PC-3 (cell line): ENCODE measurements around the gene CCR2. TPM values are rescaled to one million over a fixed set of nuclear protein-coding genes. Genes with fewer than 3 reads are reported as not detected.

Source experiments
- ATAC-seq: fragments of 200-7000 bp; cut with Tn5 transposase; 2 replicates; pipeline ENCODE4 v1.9.1; 2020; ENCODE audit warnings: mild to moderate bottlenecking, moderate library complexity
- BruUV-seq: library from RNA; stranded (reverse); fragments of 400-500 nt; replicated peaks from 2 replicates; lab custom pipeline; 2021; lab: Mats Ljungman, UMichigan
- CTCF ChIA-PET: fragments of 300-600 bp; sonication (Branson Sonifier 250); formaldehyde crosslinking; loops from one replicate; lab custom pipeline; 2022; ENCODE audit warnings: antibody characterized with exemption; lab: Charles Lee
- POLR2A ChIA-PET: fragments of 300-600 bp; sonication (Branson Sonifier 250); formaldehyde crosslinking; loops from one replicate; lab custom pipeline; 2022; ENCODE audit warnings: antibody characterized with exemption; ENCODE audit not compliant: unreplicated experiment; lab: Charles Lee
- DNase-seq: peaks from one replicate; pipeline ENCODE4 v3.0.0-alpha.2; 2015
- H2AFZ ChIP-seq: fragments of 300-600 bp; sonication (generic); 2 replicates; pipeline ENCODE4 v1.6.0; 2016; ENCODE audit warnings: antibody characterized with exemption, low read length
- H3F3A ChIP-seq: fragments of 300-600 bp; sonication (generic); one replicate; pipeline ENCODE4 v1.6.0; 2017; ENCODE audit warnings: antibody characterized with exemption, low read length, control low read depth, mild to moderate bottlenecking; ENCODE audit not compliant: unreplicated experiment
- H3K27ac ChIP-seq: fragments of 300-600 bp; sonication (generic); 2 replicates; pipeline ENCODE4 v1.5.1; 2016; ENCODE audit warnings: mild to moderate bottlenecking, low read length
- H3K27me3 ChIP-seq: fragments of 300-600 bp; sonication (generic); 2 replicates; pipeline ENCODE4 v1.6.1; 2016; ENCODE audit warnings: low read length, mixed read lengths
- H3K36me3 ChIP-seq: fragments of 300-600 bp; sonication (generic); 2 replicates; pipeline ENCODE4 v1.6.1; 2016; ENCODE audit warnings: low read depth, mixed run types, low read length, mixed read lengths
- H3K4me1 ChIP-seq: fragments of 300-600 bp; sonication (generic); 2 replicates; pipeline ENCODE4 v1.5.1; 2016; ENCODE audit warnings: low read length; ENCODE audit not compliant: insufficient read depth
- H3K4me2 ChIP-seq: fragments of 300-600 bp; sonication (generic); 2 replicates; pipeline ENCODE4 v1.6.0; 2016; ENCODE audit warnings: low read length
- H3K4me3 ChIP-seq: fragments of 300-600 bp; sonication (generic); 2 replicates; pipeline ENCODE4 v1.5.1; 2016; ENCODE audit warnings: mild to moderate bottlenecking, low read length, mixed read lengths
- H3K79me2 ChIP-seq: fragments of 300-600 bp; sonication (generic); 2 replicates; pipeline ENCODE4 v1.6.1; 2017; ENCODE audit warnings: low read length, mixed read lengths
- H3K9ac ChIP-seq: fragments of 300-600 bp; sonication (generic); 2 replicates; pipeline ENCODE4 v1.6.0; 2016; ENCODE audit warnings: mild to moderate bottlenecking, low read length
- H3K9me2 ChIP-seq: fragments of 300-600 bp; sonication (generic); replicated peaks from 2 replicates; pipeline ENCODE4 v1.6.1; 2016; ENCODE audit warnings: mixed run types, low read length, mixed read lengths
- H3K9me3 ChIP-seq: fragments of 300-600 bp; sonication (generic); 2 replicates; pipeline ENCODE4 v1.6.1; 2016; ENCODE audit warnings: low read length, mixed read lengths
- H4K20me1 ChIP-seq: fragments of 300-600 bp; sonication (generic); 2 replicates; pipeline ENCODE4 v1.6.1; 2016; ENCODE audit warnings: low read length, mixed read lengths
- EZH2 ChIP-seq: fragments of 300-600 bp; sonication (generic); IDR thresholded peaks from one replicate; pipeline ENCODE4 v1.6.1; 2017; ENCODE audit warnings: antibody characterized with exemption, mild to moderate bottlenecking, low read length; ENCODE audit not compliant: unreplicated experiment
- EZH2phosphoT487 ChIP-seq: fragments of 300-600 bp; sonication (generic); IDR thresholded peaks from 2 replicates; pipeline ENCODE4 v1.6.1; 2018; ENCODE audit warnings: mild to moderate bottlenecking, antibody characterized with exemption, low read length, borderline replicate concordance
- intact Hi-C: fragments of 100-400 bp; cut with micrococcal nuclease; formaldehyde crosslinking; loops from 2 replicates; pipeline ENCODE4 v1.9.0; 2023
- total RNA-seq: library from RNA; depleted of rRNA; stranded (reverse); fragments of >200 nt; gene quantifications from 2 replicates; pipeline ENCODE4 v1.2.3, GENCODE V29; 2014
- TF ChIP-seq, protein P1 (sequence below): fragments of 300-600 bp; sonication (generic); conservative IDR thresholded peaks from 2 replicates; pipeline ENCODE4 v1.5.1; 2017; ENCODE audit warnings: antibody characterized with exemption, low read depth, mild to moderate bottlenecking, low read length

Gene CCR2
- total RNA-seq, 1 experiment from 2014 or later, result not detected

DNA sequence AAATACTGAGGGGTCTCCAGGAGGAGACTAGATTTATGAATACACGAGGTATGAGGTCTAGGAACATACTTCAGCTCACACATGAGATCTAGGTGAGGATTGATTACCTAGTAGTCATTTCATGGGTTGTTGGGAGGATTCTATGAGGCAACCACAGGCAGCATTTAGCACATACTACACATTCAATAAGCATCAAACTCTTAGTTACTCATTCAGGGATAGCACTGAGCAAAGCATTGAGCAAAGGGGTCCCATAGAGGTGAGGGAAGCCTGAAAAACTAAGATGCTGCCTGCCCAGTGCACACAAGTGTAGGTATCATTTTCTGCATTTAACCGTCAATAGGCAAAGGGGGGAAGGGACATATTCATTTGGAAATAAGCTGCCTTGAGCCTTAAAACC lies 21.3 kb downstream of the CCR2 start:
- Histone ChIP-seq H3K36me3 (no peaks in the 10 kb centered on the region; the same call in 1 of the 2 replicates), H2AFZ (no peak overlapping the region), H3K9ac (no peak overlapping the region), H4K20me1 (no peaks in the 10 kb centered on the region), H3K27ac (no peak overlapping the region), H3K4me1 (peaks cover 11% of the 10 kb centered on the region; the same call in 1 of the 2 replicates), H3K9me3 (no peaks in the 10 kb centered on the region), H3K9me2 (no peaks in the 10 kb centered on the region), H3K79me2 (no peaks in the 10 kb centered on the region), H3K4me3 (no peak overlapping the region), H3K4me2 (no peak overlapping the region), H3K27me3 (no peaks in the 10 kb centered on the region), H3F3A (no peaks in the 10 kb centered on the region)
- intact Hi-C loops, result no loop called here
- no TSS peak for BruUV-seq
- DNase-seq (no peak), ATAC-seq (no peak)
- POLR2A ChIA-PET, result no interaction called here
- TF ChIP-seq EZH2phosphoT487, result no peak
- TF ChIP-seq EZH2, result no peak
- TF ChIP-seq, protein P1, sequence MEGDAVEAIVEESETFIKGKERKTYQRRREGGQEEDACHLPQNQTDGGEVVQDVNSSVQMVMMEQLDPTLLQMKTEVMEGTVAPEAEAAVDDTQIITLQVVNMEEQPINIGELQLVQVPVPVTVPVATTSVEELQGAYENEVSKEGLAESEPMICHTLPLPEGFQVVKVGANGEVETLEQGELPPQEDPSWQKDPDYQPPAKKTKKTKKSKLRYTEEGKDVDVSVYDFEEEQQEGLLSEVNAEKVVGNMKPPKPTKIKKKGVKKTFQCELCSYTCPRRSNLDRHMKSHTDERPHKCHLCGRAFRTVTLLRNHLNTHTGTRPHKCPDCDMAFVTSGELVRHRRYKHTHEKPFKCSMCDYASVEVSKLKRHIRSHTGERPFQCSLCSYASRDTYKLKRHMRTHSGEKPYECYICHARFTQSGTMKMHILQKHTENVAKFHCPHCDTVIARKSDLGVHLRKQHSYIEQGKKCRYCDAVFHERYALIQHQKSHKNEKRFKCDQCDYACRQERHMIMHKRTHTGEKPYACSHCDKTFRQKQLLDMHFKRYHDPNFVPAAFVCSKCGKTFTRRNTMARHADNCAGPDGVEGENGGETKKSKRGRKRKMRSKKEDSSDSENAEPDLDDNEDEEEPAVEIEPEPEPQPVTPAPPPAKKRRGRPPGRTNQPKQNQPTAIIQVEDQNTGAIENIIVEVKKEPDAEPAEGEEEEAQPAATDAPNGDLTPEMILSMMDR, result no peak
- CTCF ChIA-PET, result no interaction called here

DNA sequence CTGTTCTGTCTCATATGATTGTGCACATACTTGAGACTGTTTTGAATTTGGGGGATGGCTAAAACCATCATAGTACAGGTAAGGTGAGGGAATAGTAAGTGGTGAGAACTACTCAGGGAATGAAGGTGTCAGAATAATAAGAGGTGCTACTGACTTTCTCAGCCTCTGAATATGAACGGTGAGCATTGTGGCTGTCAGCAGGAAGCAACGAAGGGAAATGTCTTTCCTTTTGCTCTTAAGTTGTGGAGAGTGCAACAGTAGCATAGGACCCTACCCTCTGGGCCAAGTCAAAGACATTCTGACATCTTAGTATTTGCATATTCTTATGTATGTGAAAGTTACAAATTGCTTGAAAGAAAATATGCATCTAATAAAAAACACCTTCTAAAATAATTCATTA lies 21.9 kb downstream of the CCR2 start:
- Histone ChIP-seq H3K4me3 (no peak overlapping the region), H3F3A (no peaks in the 10 kb centered on the region), H3K9me2 (no peaks in the 10 kb centered on the region), H3K4me2 (no peak overlapping the region), H3K36me3 (no peaks in the 10 kb centered on the region; the same call in 1 of the 2 replicates), H4K20me1 (no peaks in the 10 kb centered on the region), H3K27me3 (no peaks in the 10 kb centered on the region), H3K9ac (no peak overlapping the region), H2AFZ (no peak overlapping the region), H3K9me3 (no peaks in the 10 kb centered on the region), H3K79me2 (no peaks in the 10 kb centered on the region), H3K4me1 (peaks cover 8% of the 10 kb centered on the region; the same call in 1 of the 2 replicates), H3K27ac (no peak overlapping the region)
- TF ChIP-seq, protein P1, result no peak
- TF ChIP-seq EZH2, result no peak
- TF ChIP-seq EZH2phosphoT487, result no peak
- intact Hi-C loops, result no loop called here
- no TSS peak for BruUV-seq
- ChIA-PET POLR2A (no interaction called here), CTCF (no interaction called here)
- ATAC-seq (no peak), DNase-seq (no peak)

DNA sequence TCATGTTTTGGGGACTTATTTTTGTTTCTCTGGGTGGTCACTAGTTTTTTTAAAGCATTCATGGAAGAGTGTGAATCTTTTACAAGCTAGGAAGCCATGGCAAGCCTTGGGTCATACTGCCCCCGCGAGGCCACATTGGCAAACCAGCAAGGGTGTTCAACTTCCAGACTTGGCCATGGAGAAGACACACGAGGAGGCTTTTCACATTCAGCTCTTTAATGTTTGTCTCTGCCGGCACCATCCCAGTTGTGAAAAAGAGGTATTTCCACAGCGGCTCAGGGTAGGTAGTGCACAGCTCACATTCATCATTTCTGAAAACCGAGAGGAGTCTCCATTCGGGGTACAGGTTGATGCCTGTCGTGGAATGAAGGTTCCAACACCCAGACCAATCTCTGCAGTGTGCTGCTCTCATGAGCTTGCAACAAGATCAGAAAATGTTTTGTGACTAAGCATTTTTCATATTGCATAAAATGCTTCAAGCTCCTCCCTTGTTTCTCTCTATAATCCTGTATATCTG lies 24.6 kb downstream of the CCR2 start:
- Histone ChIP-seq H3K79me2 (no peaks in the 10 kb centered on the region), H2AFZ (peak overlapping the region; percentile 48), H3K27ac (no peak overlapping the region), H3K4me2 (peak overlapping the region; percentile 19), H3K9me2 (no peaks in the 10 kb centered on the region), H3K9me3 (no peaks in the 10 kb centered on the region), H3K27me3 (no peaks in the 10 kb centered on the region), H3K4me1 (peaks cover 10% of the 10 kb centered on the region), H3F3A (no peaks in the 10 kb centered on the region), H3K36me3 (no peaks in the 10 kb centered on the region), H3K4me3 (no peak overlapping the region), H4K20me1 (no peaks in the 10 kb centered on the region), H3K9ac (no peak overlapping the region)
- POLR2A ChIA-PET, result interaction anchor here (0.7 kb wide), 1 partner anchor 98 kb away, joined by 5 read pairs; no protein-coding TSS in a partner anchor
- DNase-seq, result peak; percentile 83
- TF ChIP-seq, protein P1, result peak; percentile 97
- no peak for TF ChIP-seq EZH2phosphoT487
- no peak for TF ChIP-seq EZH2
- intact Hi-C loops, result loop anchor here (1.0 to 2.0 kb wide), 3 partner anchors 180 to 440 kb away; no protein-coding TSS in a partner anchor
- CTCF ChIA-PET, result interaction anchor here (0.5 to 1.1 kb wide), 12 partner anchors 10 to 617 kb away, joined by 3 to 11 read pairs (median 4); partner anchors contain the start of genes CCR1 and CXCR6
- BruUV-seq, result no TSS peak
- ATAC-seq, result peak; percentile 93
